H9 (cell line): Measurements from ENCODE around the gene CTDNEP1. TPM values are rescaled to one million over a fixed set of nuclear protein-coding genes. Genes with fewer than 3 reads are reported as not detected.

Experiments used
- DNase-seq: peaks from one replicate; pipeline ENCODE4 v3.0.0-alpha.2; 2017
- H2AFZ ChIP-seq: one replicate; pipeline ENCODE4 v1.6.1; 2013; ENCODE audit warnings: mild to moderate bottlenecking, low read length, control low read depth, moderate library complexity
- H2AK5ac ChIP-seq: 2 replicates; pipeline ENCODE4 v1.6.1; 2013; ENCODE audit warnings: low read length, control low read depth, mixed read lengths; ENCODE audit not compliant: insufficient read length
- H2BK120ac ChIP-seq: one replicate; pipeline ENCODE4 v1.6.1; 2013; ENCODE audit warnings: low read depth, mild to moderate bottlenecking, low read length, control low read depth, inconsistent platforms; ENCODE audit not compliant: poor library complexity, severe bottlenecking
- H2BK12ac ChIP-seq: 2 replicates; pipeline ENCODE4 v1.6.1; 2013; ENCODE audit warnings: low read length, control low read depth, mixed read lengths, low read depth; ENCODE audit not compliant: insufficient read length
- H2BK15ac ChIP-seq: 2 replicates; pipeline ENCODE4 v1.6.1; 2013; ENCODE audit warnings: low read depth, low read length, control low read depth
- H2BK20ac ChIP-seq: one replicate; pipeline ENCODE4 v1.6.1; 2013; ENCODE audit warnings: low read depth, mild to moderate bottlenecking, low read length, control low read depth, inconsistent platforms; ENCODE audit not compliant: poor library complexity, severe bottlenecking
- H2BK5ac ChIP-seq: 2 replicates; pipeline ENCODE4 v1.6.1; 2013; ENCODE audit warnings: low read length, control low read depth, mixed read lengths; ENCODE audit not compliant: insufficient read length
- H3K14ac ChIP-seq: 2 replicates; pipeline ENCODE4 v1.6.1; 2013; ENCODE audit warnings: low read length, control low read depth; ENCODE audit not compliant: insufficient read depth
- H3K18ac ChIP-seq: 2 replicates; pipeline ENCODE4 v1.6.1; 2013; ENCODE audit warnings: low read depth, mild to moderate bottlenecking, mixed read lengths, low read length, control low read depth; ENCODE audit not compliant: insufficient read length
- H3K23ac ChIP-seq: 2 replicates; pipeline ENCODE4 v1.6.1; 2013; ENCODE audit warnings: low read length, control low read depth, mixed read lengths, low read depth; ENCODE audit not compliant: insufficient read length
- H3K23me2 ChIP-seq: 2 replicates; pipeline ENCODE4 v1.6.1; 2013; ENCODE audit warnings: low read depth, mild to moderate bottlenecking, mixed read lengths, low read length, control low read depth; ENCODE audit not compliant: insufficient read length, poor library complexity, severe bottlenecking
- H3K27ac ChIP-seq: 2 replicates; pipeline ENCODE4 v1.5.1; 2013; ENCODE audit warnings: low read length, control low read depth, mixed read lengths, low read depth; ENCODE audit not compliant: insufficient read length
- H3K27me3 ChIP-seq: 2 replicates; pipeline ENCODE4 v1.6.1; 2013; ENCODE audit warnings: low read length, control low read depth, inconsistent platforms; ENCODE audit not compliant: insufficient read depth
- H3K4ac ChIP-seq: 2 replicates; pipeline ENCODE4 v1.6.1; 2013; ENCODE audit warnings: low read depth, mild to moderate bottlenecking, control low read depth, inconsistent platforms, low read length, moderate library complexity
- H3K4me1 ChIP-seq: 2 replicates; pipeline ENCODE4 v1.6.1; 2013; ENCODE audit warnings: low read length, control low read depth, inconsistent platforms; ENCODE audit not compliant: insufficient read depth
- H3K4me2 ChIP-seq: 2 replicates; pipeline ENCODE4 v1.6.1; 2013; ENCODE audit warnings: low read length, control low read depth, mixed read lengths; ENCODE audit not compliant: insufficient read length, insufficient read depth
- H3K56ac ChIP-seq: 2 replicates; pipeline ENCODE4 v1.6.1; 2013; ENCODE audit warnings: low read depth, mild to moderate bottlenecking, mixed read lengths, low read length, control low read depth; ENCODE audit not compliant: insufficient read length
- H3K79me1 ChIP-seq: 2 replicates; pipeline ENCODE4 v1.6.1; 2013; ENCODE audit warnings: low read depth, mild to moderate bottlenecking, moderate library complexity, low read length, control low read depth, inconsistent platforms; ENCODE audit not compliant: insufficient read depth, poor library complexity, severe bottlenecking
- H3K79me2 ChIP-seq: 2 replicates; pipeline ENCODE4 v1.6.1; 2013; ENCODE audit warnings: low read length, control low read depth, inconsistent platforms; ENCODE audit not compliant: insufficient read depth
- H3K9ac ChIP-seq: 2 replicates; pipeline ENCODE4 v1.6.1; 2013; ENCODE audit warnings: low read length, control low read depth, mixed read lengths; ENCODE audit not compliant: insufficient read length; ENCODE audit errors: extremely low read depth
- H3K9me3 ChIP-seq: one replicate; pipeline ENCODE4 v1.6.1; 2013; ENCODE audit warnings: low read depth, low read length, inconsistent platforms; ENCODE audit not compliant: control insufficient read depth
- H3T11ph ChIP-seq: one replicate; pipeline ENCODE4 v1.6.1; 2013; ENCODE audit warnings: mild to moderate bottlenecking, low read length, control low read depth, inconsistent platforms
- H4K20me1 ChIP-seq: one replicate; pipeline ENCODE4 v1.6.1; 2013; ENCODE audit not compliant: control insufficient read depth, insufficient read length, insufficient read depth
- H4K5ac ChIP-seq: 2 replicates; pipeline ENCODE4 v1.6.1; 2013; ENCODE audit warnings: low read depth, mild to moderate bottlenecking, mixed read lengths, low read length, control low read depth; ENCODE audit not compliant: insufficient read length
- H4K8ac ChIP-seq: replicated peaks from 2 replicates; pipeline ENCODE4 v1.6.1; 2013; ENCODE audit warnings: low read length, control low read depth, mixed read lengths, low read depth; ENCODE audit not compliant: insufficient read length
- H4K91ac ChIP-seq: 2 replicates; pipeline ENCODE4 v1.6.1; 2013; ENCODE audit warnings: low read depth, mild to moderate bottlenecking, moderate library complexity, mixed read lengths, low read length, control low read depth; ENCODE audit not compliant: insufficient read length
- H3K27ac Mint-ChIP-seq, 3 experiments: 2 replicates in 2 of 3; 3 replicates in 1 of 3; pipeline ENCODE4 v1.8.0; 2020 to 2021; ENCODE audit warnings: mixed read lengths in 3 of 3, mild to moderate bottlenecking in 1 of 3, moderate library complexity in 1 of 3
- H3K27me3 Mint-ChIP-seq: 2 replicates; pipeline ENCODE4 v1.8.0; 2021; ENCODE audit warnings: low read depth, mild to moderate bottlenecking, moderate library complexity, mixed read lengths
- H3K36me3 Mint-ChIP-seq, 3 experiments: 2 replicates in 2 of 3; 3 replicates in 1 of 3; pipeline ENCODE4 v1.8.0; 2020 to 2021; ENCODE audit warnings: low read depth in 3 of 3, mixed read lengths in 3 of 3; ENCODE audit not compliant: insufficient read depth in 1 of 3
- H3K4me1 Mint-ChIP-seq, 2 experiments: 2 replicates each; pipeline ENCODE4 v1.8.0; 2020; ENCODE audit warnings: mixed read lengths in 2 of 2
- H3K4me3 Mint-ChIP-seq, 2 experiments: 2 replicates in 1 of 2; 3 replicates in 1 of 2; pipeline ENCODE4 v1.8.0; 2020 to 2021; ENCODE audit warnings: mild to moderate bottlenecking in 2 of 2, mixed read lengths in 2 of 2, moderate library complexity in 1 of 2
- H3K9me3 Mint-ChIP-seq, 2 experiments: 2 replicates in 1 of 2; 3 replicates in 1 of 2; pipeline ENCODE4 v1.8.0; 2020; ENCODE audit warnings: mild to moderate bottlenecking in 2 of 2, mixed read lengths in 2 of 2, moderate library complexity in 1 of 2
- WGBS: extraction: QIAGEN DNeasy Blood & Tissue Kit; methylation state at CpG from one replicate; pipeline ENCODE4 v1.1.7; 2013; ENCODE audit warnings: missing lambda C conversion rate, low lambda C conversion rate, mixed read lengths; ENCODE audit not compliant: insufficient read length; ENCODE audit errors: extremely low coverage; 5-methylcytosine and 5-hydroxymethylcytosine counted together
- total RNA-seq: library from RNA; stranded (reverse); gene quantifications from 2 replicates; pipeline ENCODE4 v1.2.1, GENCODE V29; 2021
- TF ChIP-seq, protein P1 (sequence below): fragments of 200-600 bp; sonication (generic); conservative IDR thresholded peaks from 3 replicates; pipeline ENCODE4 v1.8.0; 2021; ENCODE audit warnings: antibody characterized with exemption, mild to moderate bottlenecking

Gene CTDNEP1
- total RNA-seq, 1 experiment from 2014 or later: 134 TPM

DNA sequence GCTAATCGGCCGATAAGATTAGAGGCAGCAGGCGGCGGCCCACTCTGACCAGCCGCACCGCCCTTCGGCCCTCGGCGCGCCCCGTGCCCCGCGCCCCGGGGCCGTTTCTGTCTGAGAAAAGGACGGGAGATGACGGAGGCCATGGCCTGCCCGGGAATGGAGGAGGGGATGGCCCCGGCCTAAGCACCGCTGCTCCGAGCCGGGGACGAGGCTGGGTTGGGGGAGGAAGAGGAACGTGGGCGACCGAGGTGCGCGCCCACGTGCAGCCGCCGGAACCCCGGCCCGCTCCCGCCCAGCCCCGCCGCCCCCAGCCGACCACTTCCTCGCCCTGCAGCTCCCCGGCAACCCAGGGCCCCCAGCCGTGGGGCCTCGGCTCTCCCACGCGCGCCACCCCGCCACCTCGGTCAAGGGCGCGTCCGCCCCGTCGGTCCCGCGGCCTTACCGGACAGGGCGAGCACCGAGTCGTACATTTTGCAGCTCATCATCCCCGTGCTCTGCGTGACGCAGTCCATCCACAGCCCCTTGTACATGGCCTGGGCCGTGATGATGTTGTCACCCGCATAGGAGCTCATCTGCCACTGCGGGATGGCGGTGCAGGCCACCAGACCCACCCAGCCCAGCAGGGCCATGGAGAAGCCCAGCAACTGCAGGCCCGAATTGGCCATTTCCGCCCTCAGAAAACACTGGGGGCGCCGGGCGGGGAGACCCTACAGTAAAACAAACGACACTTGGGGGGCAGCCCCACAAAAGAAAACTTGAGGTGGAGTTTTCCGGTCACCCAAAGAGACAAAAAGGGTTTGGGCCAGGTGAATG is 10.1 kb upstream of the CTDNEP1 start:
- peak overlapping the region; percentile 84 for H2BK12ac ChIP-seq
- peaks cover 4% of the 10 kb centered on the region; the same call in 1 of the 2 replicates for H3K4me1 ChIP-seq
- peak overlapping the region; percentile 31 for H2BK5ac ChIP-seq
- DNase-seq: no peak
- no CpG with 5 or more reads among the region's 71 CpGs for WGBS
- H2BK20ac ChIP-seq: no peak overlapping the region
- peak overlapping the region; percentile 98 for H3K14ac ChIP-seq
- peak overlapping the region; percentile 25 for H4K8ac ChIP-seq
- peak overlapping the region; percentile 39 for H2BK120ac ChIP-seq
- peak overlapping the region; percentile 95 for H3K9ac ChIP-seq
- H3K9me3 Mint-ChIP-seq: peaks cover 0 to 4% of the 10 kb centered on the region in 2 experiments; a peak in 1 of 5 replicates
- peak overlapping the region; percentile 98 for H3K18ac ChIP-seq
- H3K4ac ChIP-seq: peak overlapping the region; percentile 91; the same call in 1 of the 2 replicates
- peak overlapping the region; percentile 94 to 99 (median 96) for H3K27ac Mint-ChIP-seq
- H3K79me2 ChIP-seq: peaks cover 8% of the 10 kb centered on the region; the same call in 1 of the 2 replicates
- peaks cover 2% of the 10 kb centered on the region for H3K27me3 Mint-ChIP-seq
- H3T11ph ChIP-seq: no peak overlapping the region
- H3K27me3 ChIP-seq: no peaks in the 10 kb centered on the region
- TF ChIP-seq, protein P1, sequence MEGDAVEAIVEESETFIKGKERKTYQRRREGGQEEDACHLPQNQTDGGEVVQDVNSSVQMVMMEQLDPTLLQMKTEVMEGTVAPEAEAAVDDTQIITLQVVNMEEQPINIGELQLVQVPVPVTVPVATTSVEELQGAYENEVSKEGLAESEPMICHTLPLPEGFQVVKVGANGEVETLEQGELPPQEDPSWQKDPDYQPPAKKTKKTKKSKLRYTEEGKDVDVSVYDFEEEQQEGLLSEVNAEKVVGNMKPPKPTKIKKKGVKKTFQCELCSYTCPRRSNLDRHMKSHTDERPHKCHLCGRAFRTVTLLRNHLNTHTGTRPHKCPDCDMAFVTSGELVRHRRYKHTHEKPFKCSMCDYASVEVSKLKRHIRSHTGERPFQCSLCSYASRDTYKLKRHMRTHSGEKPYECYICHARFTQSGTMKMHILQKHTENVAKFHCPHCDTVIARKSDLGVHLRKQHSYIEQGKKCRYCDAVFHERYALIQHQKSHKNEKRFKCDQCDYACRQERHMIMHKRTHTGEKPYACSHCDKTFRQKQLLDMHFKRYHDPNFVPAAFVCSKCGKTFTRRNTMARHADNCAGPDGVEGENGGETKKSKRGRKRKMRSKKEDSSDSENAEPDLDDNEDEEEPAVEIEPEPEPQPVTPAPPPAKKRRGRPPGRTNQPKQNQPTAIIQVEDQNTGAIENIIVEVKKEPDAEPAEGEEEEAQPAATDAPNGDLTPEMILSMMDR: no peak
- H3K4me1 Mint-ChIP-seq: peaks cover 29 to 44% of the 10 kb centered on the region in 2 experiments
- no peaks in the 10 kb centered on the region for H3K79me1 ChIP-seq
- no peak overlapping the region for H3K23ac ChIP-seq
- no peak overlapping the region for H3K56ac ChIP-seq
- H3K4me2 ChIP-seq: peak overlapping the region; percentile 76
- H3K4me3 Mint-ChIP-seq: peak overlapping the region; percentile 86 to 93
- no peaks in the 10 kb centered on the region for H3K9me3 ChIP-seq
- peak overlapping the region; percentile 55 for H3K27ac ChIP-seq
- H4K91ac ChIP-seq: peak overlapping the region; percentile 95
- H2BK15ac ChIP-seq: no peak overlapping the region
- H3K36me3 Mint-ChIP-seq: peaks cover 7 to 38% (median 31%) of the 10 kb centered on the region in 3 experiments
- H3K23me2 ChIP-seq: peaks cover 25% of the 10 kb centered on the region
- no peaks in the 10 kb centered on the region for H4K20me1 ChIP-seq
- H2AFZ ChIP-seq: no peak overlapping the region
- H4K5ac ChIP-seq: peak overlapping the region; percentile 37
- H2AK5ac ChIP-seq: no peak overlapping the region
